Sigmoid colon (tissue), 4 donors: Measurements from ENCODE around the gene NOTUM.

Experiments
- CTCF ChIP-seq, 4 experiments: fragments of 450-650 bp in 3 of 4; fragments of 200-600 bp in 1 of 4; IDR thresholded peaks; one replicate each; pipeline ENCODE4 v1.5.1; 2016 to 2019; ENCODE audit warnings: antibody characterized with exemption in 4 of 4, mild to moderate bottlenecking in 3 of 4, moderate library complexity in 2 of 4
- EP300 ChIP-seq, 4 donors: sonication (generic); formaldehyde crosslinking; IDR thresholded peaks; one replicate each; pipeline ENCODE4 v1.6.1; 2017; ENCODE audit warnings: antibody characterized with exemption in 4 of 4
- POLR2AphosphoS5 ChIP-seq, 4 donors: sonication (generic); formaldehyde crosslinking; IDR thresholded peaks; one replicate each; pipeline ENCODE4 v1.6.1; 2017; ENCODE audit warnings: antibody characterized with exemption in 4 of 4

- no peak for TF ChIP-seq POLR2AphosphoS5 (IDR thresholded peaks at IDR 0.05)
- no peak for TF ChIP-seq CTCF (IDR thresholded peaks at IDR 0.05)
- no peak for TF ChIP-seq EP300 (IDR thresholded peaks at IDR 0.05)
Measured at GRCh38 chr17:81968396-81968745, 7.4 kb upstream of the NOTUM start.
